ACC112 (cell line): ENCODE data around the gene MTCL3.
A peak's percentile ranks its signal among the peaks of the same experiment; 100 is the strongest.

Experiments
- H2AFZ ChIP-seq: fragments of 200-600 bp; sonication (generic); one replicate; pipeline ENCODE4 v1.6.0; 2017; ENCODE audit warnings: antibody characterized with exemption, low read length; ENCODE audit not compliant: unreplicated experiment
- H3K27ac ChIP-seq: fragments of 200-600 bp; sonication (generic); 2 replicates; pipeline ENCODE4 v1.5.1; 2014; ENCODE audit warnings: low read depth, mild to moderate bottlenecking, antibody characterized with exemption, low read length, moderate library complexity
- H3K27me3 ChIP-seq: fragments of 200-600 bp; sonication (generic); 2 replicates; pipeline ENCODE4 v1.6.1; 2014; ENCODE audit warnings: mild to moderate bottlenecking, antibody characterized with exemption, low read length, moderate library complexity, mixed read lengths; ENCODE audit not compliant: insufficient read depth
- H3K36me3 ChIP-seq: fragments of 200-600 bp; sonication (generic); 2 replicates; pipeline ENCODE4 v1.6.1; 2016; ENCODE audit warnings: mild to moderate bottlenecking, antibody characterized with exemption, low read length, moderate library complexity, mixed read lengths; ENCODE audit not compliant: insufficient read depth
- H3K4me1 ChIP-seq: fragments of 200-600 bp; sonication (generic); one replicate; pipeline ENCODE4 v1.6.1; 2016; ENCODE audit warnings: low read length, mixed read lengths; ENCODE audit not compliant: insufficient read depth, unreplicated experiment, control insufficient read depth
- H3K4me3 ChIP-seq: fragments of 200-600 bp; sonication (generic); 2 replicates; pipeline ENCODE4 v1.5.1; 2014; ENCODE audit warnings: mild to moderate bottlenecking, low read depth, low read length
- H3K79me2 ChIP-seq: fragments of 200-600 bp; sonication (generic); one replicate; pipeline ENCODE4 v1.6.0; 2016; ENCODE audit warnings: low read length; ENCODE audit not compliant: control insufficient read depth, unreplicated experiment, insufficient read depth

The MTCL3 gene

GRCh38 chr6:127486934-127487333, 32.2 kb downstream of the MTCL3 start:
- Histone ChIP-seq H3K27ac (no peak overlapping the region), H3K36me3 (no peaks in the 10 kb centered on the region; the same call in 1 of the 2 replicates), H3K4me1 (peaks cover 34% of the 10 kb centered on the region), H3K79me2 (no peaks in the 10 kb centered on the region), H3K4me3 (no peak overlapping the region), H3K27me3 (no peaks in the 10 kb centered on the region), H2AFZ (no peak overlapping the region)

- H3K27me3 ChIP-seq, result no peaks in the 10 kb centered on the region
- H3K36me3 ChIP-seq, result no peaks in the 10 kb centered on the region
- peaks cover 52% of the 10 kb centered on the region for H3K4me1 ChIP-seq
- H3K4me3 ChIP-seq, result peak overlapping the region; percentile 65
- peak overlapping the region; percentile 72 for H2AFZ ChIP-seq
- H3K27ac ChIP-seq, result peak overlapping the region; percentile 88
- H3K79me2 ChIP-seq, result no peaks in the 10 kb centered on the region
These were observed 34.8 kb downstream of the MTCL3 start for GRCh38 chr6:127484212-127484863.

- Histone ChIP-seq H3K4me3 (peak overlapping the region; percentile 65), H3K79me2 (no peaks in the 10 kb centered on the region), H3K4me1 (peaks cover 52% of the 10 kb centered on the region), H2AFZ (peak overlapping the region; percentile 72), H3K27ac (peak overlapping the region; percentile 88), H3K27me3 (no peaks in the 10 kb centered on the region), H3K36me3 (no peaks in the 10 kb centered on the region)
These were observed 35.6 kb downstream of the MTCL3 start for GRCh38 chr6:127483399-127484055.

DNA sequence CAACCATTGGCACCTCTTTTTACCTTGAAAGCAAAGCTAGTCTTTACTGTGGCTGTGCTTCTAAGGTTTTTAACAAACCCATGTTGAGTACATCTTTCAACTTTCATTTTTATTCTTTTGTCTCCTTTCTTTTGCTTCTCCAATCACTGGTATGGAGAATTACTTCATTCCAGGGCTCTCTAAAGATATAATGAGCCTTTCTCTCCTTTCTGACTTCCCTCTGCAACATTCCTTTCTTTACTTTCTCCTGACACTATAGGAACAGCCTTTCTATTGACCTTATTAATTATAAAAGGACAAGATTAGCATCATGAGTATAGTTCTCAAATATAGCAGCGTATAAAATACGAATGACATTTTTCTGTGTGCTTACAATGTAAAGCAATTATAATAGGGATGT, 36.8 kb downstream of the MTCL3 start:
- no peak overlapping the region for H3K4me3 ChIP-seq
- no peak overlapping the region for H2AFZ ChIP-seq
- H3K36me3 ChIP-seq, result no peaks in the 10 kb centered on the region
- H3K27ac ChIP-seq, result peak overlapping the region; percentile 63
- H3K79me2 ChIP-seq, result no peaks in the 10 kb centered on the region
- H3K4me1 ChIP-seq, result peaks cover 52% of the 10 kb centered on the region
- no peaks in the 10 kb centered on the region for H3K27me3 ChIP-seq

DNA sequence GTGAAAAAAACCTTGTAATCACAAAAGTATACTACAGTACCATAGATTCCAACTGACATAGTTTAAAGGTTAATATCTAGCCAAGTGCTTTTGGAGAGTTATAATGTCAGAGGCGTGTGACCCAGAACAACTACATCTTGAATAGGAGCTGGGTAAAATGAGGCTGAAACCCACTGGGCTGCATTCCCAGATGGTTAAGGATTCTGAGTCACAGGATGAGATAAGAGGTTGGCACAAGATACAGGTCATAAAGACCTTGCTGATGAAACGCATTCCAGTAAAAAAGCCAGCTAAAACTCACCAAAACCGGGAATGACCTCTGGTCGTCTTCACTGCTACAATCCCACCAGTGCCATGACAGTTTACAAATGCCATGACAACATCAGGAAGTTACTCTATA, 37.5 kb downstream of the MTCL3 start:
- H3K36me3 ChIP-seq, result no peaks in the 10 kb centered on the region
- no peak overlapping the region for H3K4me3 ChIP-seq
- no peaks in the 10 kb centered on the region for H3K27me3 ChIP-seq
- H2AFZ ChIP-seq, result no peak overlapping the region
- H3K27ac ChIP-seq, result peak overlapping the region; percentile 63
- H3K4me1 ChIP-seq, result peaks cover 52% of the 10 kb centered on the region
- no peaks in the 10 kb centered on the region for H3K79me2 ChIP-seq

GRCh38 chr6:127481111-127481510, 38.0 kb downstream of the MTCL3 start:
- H3K27ac ChIP-seq, result peak overlapping the region; percentile 63
- no peaks in the 10 kb centered on the region for H3K27me3 ChIP-seq
- H3K4me3 ChIP-seq, result no peak overlapping the region
- no peaks in the 10 kb centered on the region for H3K36me3 ChIP-seq
- H2AFZ ChIP-seq, result peak overlapping the region; percentile 37
- H3K4me1 ChIP-seq, result peaks cover 52% of the 10 kb centered on the region
- no peaks in the 10 kb centered on the region for H3K79me2 ChIP-seq

DNA sequence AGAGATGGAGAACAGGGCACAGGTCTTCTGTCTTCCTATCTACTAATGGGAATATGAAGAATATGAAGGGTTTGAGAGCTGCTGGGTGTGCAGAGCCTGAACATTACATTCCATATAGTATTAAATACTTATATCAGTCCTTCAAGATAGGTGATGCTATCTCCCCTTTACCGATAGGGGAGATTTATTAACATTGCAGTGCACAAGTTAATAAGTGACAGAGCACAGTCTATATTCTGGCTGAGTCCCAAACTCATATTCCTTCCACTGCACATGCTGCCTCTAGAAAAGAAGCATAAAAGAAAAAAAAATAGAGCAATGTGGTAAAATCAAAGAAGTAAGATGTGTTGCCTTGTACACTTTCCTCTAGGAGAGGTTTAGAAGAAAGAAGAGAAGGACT, 41.5 kb downstream of the MTCL3 start:
- H3K79me2 ChIP-seq, result no peaks in the 10 kb centered on the region
- H3K4me1 ChIP-seq, result peaks cover 26% of the 10 kb centered on the region
- H3K27ac ChIP-seq, result no peak overlapping the region
- no peaks in the 10 kb centered on the region for H3K27me3 ChIP-seq
- no peak overlapping the region for H3K4me3 ChIP-seq
- H3K36me3 ChIP-seq, result no peaks in the 10 kb centered on the region
- H2AFZ ChIP-seq, result no peak overlapping the region

DNA sequence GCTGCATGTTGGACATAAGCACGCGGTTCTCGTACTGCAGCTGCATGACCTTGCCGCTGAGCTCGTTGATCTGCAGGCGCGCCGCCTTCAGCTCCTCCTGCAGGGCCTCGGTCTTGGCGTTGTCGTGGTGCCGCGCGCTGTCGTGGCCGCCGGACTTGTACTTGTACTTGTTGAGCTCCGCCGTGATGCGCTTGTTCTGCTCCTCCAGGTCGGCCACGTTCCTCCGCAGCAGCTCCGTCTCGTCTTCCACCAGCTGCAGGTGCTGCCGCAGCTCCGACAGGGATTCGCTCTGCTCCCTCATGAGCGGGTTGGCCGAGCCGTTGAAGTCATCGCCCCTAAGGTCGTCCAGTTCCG, 43.3 kb downstream of the MTCL3 start:
- H3K27ac ChIP-seq, result no peak overlapping the region
- H3K36me3 ChIP-seq, result no peaks in the 10 kb centered on the region
- no peak overlapping the region for H3K4me3 ChIP-seq
- H3K4me1 ChIP-seq, result peaks cover 21% of the 10 kb centered on the region
- H3K79me2 ChIP-seq, result no peaks in the 10 kb centered on the region
- no peak overlapping the region for H2AFZ ChIP-seq
- H3K27me3 ChIP-seq, result no peaks in the 10 kb centered on the region

DNA sequence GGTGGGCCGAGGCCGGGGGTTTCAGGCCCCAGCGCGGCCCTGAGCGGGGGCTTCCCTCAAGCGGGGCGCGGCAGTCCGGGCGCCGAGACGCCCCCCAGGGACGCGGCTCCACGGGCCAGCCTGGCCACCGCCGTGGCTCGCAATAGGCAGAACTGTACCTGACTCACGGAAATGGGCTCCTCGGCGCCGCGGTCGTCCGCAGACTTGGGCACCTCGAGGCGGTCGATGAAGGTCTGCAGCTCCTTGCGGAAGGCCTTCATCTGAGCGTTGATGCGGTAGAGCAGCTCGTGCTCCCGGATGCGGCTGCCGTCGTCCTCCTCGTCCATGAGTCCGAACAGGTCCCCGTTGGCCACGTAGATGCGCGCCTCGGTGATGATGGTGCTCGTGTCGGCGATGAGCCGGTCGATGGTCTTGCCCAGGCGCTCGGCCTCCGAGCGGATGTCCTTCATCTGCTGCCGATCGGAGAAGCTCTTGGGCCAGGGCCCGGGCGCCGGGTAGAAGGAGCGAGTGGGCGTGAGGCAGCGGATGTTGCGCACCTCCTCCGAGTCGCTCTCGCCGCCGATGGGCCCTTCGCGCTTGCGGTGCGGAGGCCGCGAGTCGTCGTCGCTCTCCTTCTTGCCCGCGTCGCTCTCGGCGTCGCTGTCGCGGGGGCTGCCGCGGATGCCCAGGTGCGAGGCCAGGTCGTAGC, 43.9 kb downstream of the MTCL3 start:
- Histone ChIP-seq H3K27ac (no peak overlapping the region), H3K79me2 (no peaks in the 10 kb centered on the region), H3K4me3 (no peak overlapping the region), H3K4me1 (peaks cover 16% of the 10 kb centered on the region), H2AFZ (no peak overlapping the region), H3K27me3 (no peaks in the 10 kb centered on the region), H3K36me3 (no peaks in the 10 kb centered on the region)

DNA sequence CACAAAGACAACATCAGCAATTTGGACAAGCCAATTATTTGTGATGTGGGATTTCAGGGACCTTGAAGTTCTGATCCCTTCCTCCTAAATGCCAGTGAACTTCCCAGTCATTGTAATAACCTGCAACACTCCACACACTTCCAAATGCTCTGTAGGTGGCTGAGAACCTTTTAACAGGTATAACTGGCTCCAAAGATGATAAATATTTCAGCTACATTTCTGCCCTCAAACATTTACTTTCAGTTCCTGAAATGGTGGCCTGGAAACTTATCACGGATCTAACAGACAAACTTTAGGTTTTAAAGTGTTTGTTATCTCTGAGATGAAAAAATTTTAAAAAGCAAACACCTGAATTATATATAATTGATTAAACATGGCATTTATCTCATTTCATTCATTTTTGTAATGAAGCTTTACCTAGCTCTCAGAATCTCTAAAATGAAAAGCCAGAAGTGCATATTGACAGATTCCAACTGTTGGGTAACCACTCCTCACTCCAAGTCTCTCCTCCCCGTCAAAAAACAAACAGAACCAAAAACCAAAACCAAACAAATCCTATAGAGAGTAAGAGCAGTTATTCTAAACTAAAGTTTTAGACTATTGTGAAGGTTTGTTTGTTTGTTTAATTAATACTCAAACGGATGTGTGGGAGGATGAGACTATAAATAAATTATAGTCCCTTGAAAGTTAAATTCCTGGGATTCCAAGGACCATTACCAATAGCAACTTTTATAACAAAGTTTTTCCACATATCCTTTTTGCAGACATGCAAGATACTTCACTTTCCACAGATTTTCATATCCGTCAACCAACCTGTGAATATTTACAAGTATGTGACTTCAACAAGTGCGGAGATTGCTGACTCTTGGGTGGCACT, 47.5 kb downstream of the MTCL3 start:
- H3K27ac ChIP-seq, result no peak overlapping the region
- H3K4me3 ChIP-seq, result no peak overlapping the region
- no peaks in the 10 kb centered on the region for H3K36me3 ChIP-seq
- peaks cover 14% of the 10 kb centered on the region for H3K4me1 ChIP-seq
- H3K79me2 ChIP-seq, result no peaks in the 10 kb centered on the region
- no peak overlapping the region for H2AFZ ChIP-seq
- H3K27me3 ChIP-seq, result no peaks in the 10 kb centered on the region
